ENCODE results near the gene SLC66A3.

SLC66A3 gene

DNA sequence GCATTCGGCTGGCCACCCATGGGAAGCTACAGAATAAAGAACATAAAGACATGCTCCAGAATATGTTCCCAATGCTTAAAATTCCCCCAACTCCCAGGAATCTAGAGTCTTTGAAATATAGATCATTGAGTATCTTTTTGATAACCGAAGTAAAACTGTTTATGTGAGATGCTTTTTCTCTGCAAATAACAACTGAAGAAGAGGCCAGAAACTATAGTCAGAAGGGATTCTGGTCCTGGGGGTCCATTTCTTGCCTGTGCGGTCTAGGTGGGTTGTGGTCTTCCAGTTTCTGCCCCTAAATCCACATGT, 30.6 kb upstream of the SLC66A3 start:
- H3K36me3 ChIP-seq (replicated peaks): no peaks in the 10 kb centered on the region
- no peak overlapping the region for H3K27ac ChIP-seq
- DNase-seq: no peak
- no peaks in the 10 kb centered on the region for H3K27me3 ChIP-seq (replicated peaks)
- no peak overlapping the region for H3K4me3 ChIP-seq (ENCODE audit: low read depth, low read length)
- TF ChIP-seq, protein P1, sequence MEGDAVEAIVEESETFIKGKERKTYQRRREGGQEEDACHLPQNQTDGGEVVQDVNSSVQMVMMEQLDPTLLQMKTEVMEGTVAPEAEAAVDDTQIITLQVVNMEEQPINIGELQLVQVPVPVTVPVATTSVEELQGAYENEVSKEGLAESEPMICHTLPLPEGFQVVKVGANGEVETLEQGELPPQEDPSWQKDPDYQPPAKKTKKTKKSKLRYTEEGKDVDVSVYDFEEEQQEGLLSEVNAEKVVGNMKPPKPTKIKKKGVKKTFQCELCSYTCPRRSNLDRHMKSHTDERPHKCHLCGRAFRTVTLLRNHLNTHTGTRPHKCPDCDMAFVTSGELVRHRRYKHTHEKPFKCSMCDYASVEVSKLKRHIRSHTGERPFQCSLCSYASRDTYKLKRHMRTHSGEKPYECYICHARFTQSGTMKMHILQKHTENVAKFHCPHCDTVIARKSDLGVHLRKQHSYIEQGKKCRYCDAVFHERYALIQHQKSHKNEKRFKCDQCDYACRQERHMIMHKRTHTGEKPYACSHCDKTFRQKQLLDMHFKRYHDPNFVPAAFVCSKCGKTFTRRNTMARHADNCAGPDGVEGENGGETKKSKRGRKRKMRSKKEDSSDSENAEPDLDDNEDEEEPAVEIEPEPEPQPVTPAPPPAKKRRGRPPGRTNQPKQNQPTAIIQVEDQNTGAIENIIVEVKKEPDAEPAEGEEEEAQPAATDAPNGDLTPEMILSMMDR (IDR thresholded peaks at IDR 0.05; ENCODE audit: low read depth, low read length, missing control alignments): no peak
- in situ Hi-C loops (cut with HindIII; ENCODE audit: low pct_ligation_motif_present, low sequenced_read_pairs): loop anchor here (25.0 kb wide), 1 partner anchor 338 kb away; the partner anchor contains the start of gene E2F6

DNA sequence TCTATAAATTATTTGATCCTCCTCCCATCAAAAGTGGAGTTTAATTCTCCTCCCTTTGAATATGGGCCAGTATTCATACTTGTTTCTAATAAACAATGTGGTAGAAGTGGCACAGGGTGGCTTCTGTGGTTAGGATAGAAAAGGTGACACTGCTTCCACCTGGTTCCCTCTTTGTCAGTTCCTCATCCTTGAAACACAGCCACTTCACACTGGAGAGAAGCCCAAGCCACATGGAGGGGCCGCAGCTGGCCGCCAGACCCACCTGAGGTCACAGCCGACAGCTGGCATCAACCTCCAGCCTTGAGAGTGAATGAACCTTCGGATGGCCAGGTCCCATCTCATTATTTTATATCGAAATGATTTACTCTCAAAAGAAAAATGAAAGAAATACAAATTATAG, 27.5 kb upstream of the SLC66A3 start:
- in situ Hi-C loops (cut with HindIII; ENCODE audit: low pct_ligation_motif_present, low sequenced_read_pairs): loop anchor here (25.0 kb wide), 1 partner anchor 335 kb away; the partner anchor contains the start of gene E2F6

DNA sequence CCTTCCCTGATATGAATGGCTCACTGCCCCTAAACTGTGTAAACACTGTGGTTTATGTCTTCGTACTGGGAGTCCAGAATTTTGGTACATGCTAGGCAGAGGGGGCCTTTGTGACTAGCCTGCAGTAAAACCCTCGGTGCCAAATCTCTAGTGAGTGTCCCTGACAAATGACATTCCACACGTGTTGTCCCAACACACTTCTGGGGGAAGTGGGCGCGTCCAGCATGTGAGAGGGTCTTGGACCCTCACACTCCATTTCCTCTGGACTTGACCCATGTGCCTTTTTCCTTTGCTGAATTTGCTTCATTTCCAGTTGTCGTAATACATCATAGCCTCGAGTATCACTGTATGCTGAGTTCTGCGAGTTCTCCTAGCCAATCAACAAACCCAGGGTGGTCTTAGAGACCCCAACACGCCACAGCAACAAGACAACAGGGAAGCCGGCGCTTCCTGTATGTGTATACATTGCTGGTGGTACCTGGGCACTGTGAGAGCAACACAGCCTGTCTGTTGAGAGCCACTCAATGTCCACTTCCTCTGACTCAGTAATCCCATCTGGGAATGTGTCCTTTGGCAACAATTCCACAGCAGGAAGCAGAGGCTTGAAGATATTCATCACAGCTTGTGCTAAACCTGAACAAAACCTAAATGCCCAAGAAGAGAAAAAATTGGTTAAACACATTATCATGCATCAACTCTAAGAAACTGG, 26.9 kb upstream of the SLC66A3 start:
- DNase-seq: peak; percentile 53
- no peaks in the 10 kb centered on the region for H3K36me3 ChIP-seq (replicated peaks)
- H3K4me3 ChIP-seq (ENCODE audit: low read depth, low read length): no peak overlapping the region
- in situ Hi-C loops (cut with HindIII; ENCODE audit: low pct_ligation_motif_present, low sequenced_read_pairs): loop anchor here (25.0 kb wide), 1 partner anchor 334 kb away; the partner anchor contains the start of gene E2F6
- TF ChIP-seq, protein P1 (IDR thresholded peaks at IDR 0.05; ENCODE audit: low read depth, low read length, missing control alignments): no peak
- no peaks in the 10 kb centered on the region for H3K27me3 ChIP-seq (replicated peaks)
- no peak overlapping the region for H3K27ac ChIP-seq

More for the DNA sequence above, 27.5 kb upstream of the SLC66A3 start:
- H3K27me3 ChIP-seq (replicated peaks): no peaks in the 10 kb centered on the region
- H3K36me3 ChIP-seq (replicated peaks): no peaks in the 10 kb centered on the region
- H3K27ac ChIP-seq: no peak overlapping the region
- no peak for DNase-seq
- no peak overlapping the region for H3K4me3 ChIP-seq (ENCODE audit: low read depth, low read length)
- TF ChIP-seq, protein P1 (IDR thresholded peaks at IDR 0.05; ENCODE audit: low read depth, low read length, missing control alignments): no peak

DNA sequence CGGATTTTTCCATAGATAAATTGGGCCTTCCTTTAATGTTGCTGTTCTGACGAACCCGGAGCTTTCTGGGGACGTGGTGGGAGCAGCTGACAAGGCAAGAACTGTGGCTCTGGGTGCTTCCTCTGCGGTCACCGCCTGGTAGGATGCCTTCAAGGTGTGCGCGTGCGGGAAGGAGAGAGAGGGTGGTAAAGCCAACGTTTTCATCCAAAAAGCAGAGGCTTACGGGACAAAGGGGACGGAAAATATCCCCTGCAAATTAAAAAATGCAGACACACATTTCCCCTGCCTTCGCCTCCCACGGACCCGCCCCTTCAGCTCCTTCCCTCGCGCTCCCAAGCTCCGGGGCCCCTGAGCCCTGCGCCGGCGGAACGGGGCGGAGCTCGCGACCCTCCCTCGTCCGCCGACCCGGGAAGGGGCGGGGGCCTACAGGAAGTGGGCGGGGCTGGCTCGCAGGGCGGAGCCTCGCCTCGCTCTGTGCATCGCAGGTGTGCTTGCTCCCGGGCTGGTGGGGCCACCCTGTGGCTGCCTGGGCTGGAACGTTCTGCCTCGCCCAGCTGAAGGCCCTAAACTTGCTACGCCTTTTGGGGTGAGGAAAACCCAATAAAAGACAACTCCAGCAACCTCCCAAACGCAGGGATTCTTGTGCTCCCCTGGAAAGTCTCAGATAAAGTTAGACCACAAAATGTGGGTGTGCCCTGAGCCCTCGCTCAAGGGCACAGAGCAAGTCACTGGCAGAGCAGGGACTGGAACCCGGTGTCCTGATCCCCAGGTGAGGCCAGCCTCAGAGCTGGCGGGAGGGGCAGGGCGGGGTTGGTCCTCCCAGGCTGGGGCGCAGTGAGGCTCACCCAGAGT, 25.4 kb upstream of the SLC66A3 start:
- Histone ChIP-seq H3K4me3 (ENCODE audit: low read depth, low read length) (peak overlapping the region; percentile 47), H3K27me3 (replicated peaks) (no peaks in the 10 kb centered on the region), H3K36me3 (replicated peaks) (no peaks in the 10 kb centered on the region), H3K27ac (no peak overlapping the region)
- TF ChIP-seq, protein P1 (IDR thresholded peaks at IDR 0.05; ENCODE audit: low read depth, low read length, missing control alignments): peak; percentile 40
- in situ Hi-C loops (cut with HindIII; ENCODE audit: low pct_ligation_motif_present, low sequenced_read_pairs): loop anchor here (25.0 kb wide), 1 partner anchor 332 kb away; the partner anchor contains the start of gene E2F6
- no peak for DNase-seq

DNA sequence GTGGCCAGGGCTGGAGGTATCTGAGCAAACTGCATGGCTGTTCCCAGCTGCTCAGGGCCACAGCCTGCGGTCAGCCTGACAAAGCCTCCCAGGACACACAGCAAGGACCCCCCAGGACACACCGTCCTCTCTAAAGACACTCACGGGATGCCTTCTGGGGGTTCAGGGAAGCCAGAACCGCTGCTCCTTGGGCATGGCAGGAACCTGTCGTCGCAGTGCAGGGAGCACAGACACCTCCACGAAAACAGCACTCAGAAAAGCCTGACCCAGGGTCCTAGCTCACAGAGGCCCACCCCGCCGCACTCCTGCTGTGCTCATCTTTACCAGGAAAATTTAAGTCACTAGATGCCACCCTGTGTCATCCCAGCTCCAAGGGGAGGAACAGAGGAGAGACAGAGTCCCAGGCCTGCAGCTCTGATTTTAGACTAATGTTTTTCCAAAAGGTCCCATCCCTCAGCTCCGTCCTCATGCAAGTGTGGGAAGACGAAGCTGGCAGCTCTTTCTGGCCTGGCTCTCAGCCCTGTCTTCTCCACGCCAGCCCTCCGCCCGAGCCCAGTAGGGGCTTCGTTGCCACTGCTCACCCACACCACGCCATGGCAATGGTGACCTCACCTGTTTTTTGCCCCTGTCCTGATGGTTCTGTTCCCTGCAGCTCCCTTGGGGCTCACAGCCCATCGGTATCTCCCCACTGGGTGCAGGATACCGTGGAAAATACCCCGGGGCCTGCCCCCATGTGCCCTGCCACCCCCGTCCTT, 23.9 kb upstream of the SLC66A3 start:
- in situ Hi-C loops (cut with HindIII; ENCODE audit: low pct_ligation_motif_present, low sequenced_read_pairs): loop anchor here (25.0 kb wide), 1 partner anchor 331 kb away; the partner anchor contains the start of gene E2F6
- DNase-seq: no peak
- Histone ChIP-seq H3K36me3 (replicated peaks) (no peaks in the 10 kb centered on the region), H3K4me3 (ENCODE audit: low read depth, low read length) (no peak overlapping the region), H3K27ac (no peak overlapping the region), H3K27me3 (replicated peaks) (no peaks in the 10 kb centered on the region)
- TF ChIP-seq, protein P1 (IDR thresholded peaks at IDR 0.05; ENCODE audit: low read depth, low read length, missing control alignments): no peak
